Activated naive CD4-positive, alpha-beta T cell treated with anti-CD3 and anti-CD28 coated beads, Interleukin-2, amount 50 U/mL, for 24 hours (primary cell): ENCODE data around the gene HOXC9.

ENCODE experiments used
- H3K27ac Mint-ChIP-seq: one replicate; pipeline ENCODE4 v1.8.0; 2021; ENCODE audit warnings: mild to moderate bottlenecking, mixed read lengths
- H3K27me3 Mint-ChIP-seq: one replicate; pipeline ENCODE4 v1.8.0; 2021; ENCODE audit warnings: mixed read lengths
- H3K36me3 Mint-ChIP-seq: one replicate; pipeline ENCODE4 v1.8.0; 2021; ENCODE audit warnings: mixed read lengths
- H3K4me1 Mint-ChIP-seq: one replicate; pipeline ENCODE4 v1.8.0; 2021; ENCODE audit warnings: mixed read lengths
- H3K4me3 Mint-ChIP-seq: one replicate; pipeline ENCODE4 v1.8.0; 2021; ENCODE audit warnings: mild to moderate bottlenecking, mixed read lengths
- H3K9me3 Mint-ChIP-seq: one replicate; pipeline ENCODE4 v1.8.0; 2021; ENCODE audit warnings: mixed read lengths

HOXC9 gene

GRCh38 chr12:54029529-54030441, 29.8 kb downstream of the HOXC9 start:
- Mint-ChIP-seq H3K4me3 (no peak overlapping the region), H3K27ac (peak overlapping the region; percentile 17)

GRCh38 chr12:54030442-54030801, 30.5 kb downstream of the HOXC9 start:
- no peaks in the 10 kb centered on the region for H3K36me3 Mint-ChIP-seq
- peaks cover 27% of the 10 kb centered on the region for H3K4me1 Mint-ChIP-seq
- H3K27me3 Mint-ChIP-seq: peaks cover 62% of the 10 kb centered on the region
- no peak overlapping the region for H3K4me3 Mint-ChIP-seq
- peak overlapping the region; percentile 62 for H3K27ac Mint-ChIP-seq
- no peaks in the 10 kb centered on the region for H3K9me3 Mint-ChIP-seq

More at GRCh38 chr12:54029529-54030441, 29.8 kb downstream of the HOXC9 start:
- Mint-ChIP-seq H3K36me3 (no peaks in the 10 kb centered on the region), H3K27me3 (peaks cover 59% of the 10 kb centered on the region), H3K4me1 (peaks cover 24% of the 10 kb centered on the region), H3K9me3 (no peaks in the 10 kb centered on the region)

DNA sequence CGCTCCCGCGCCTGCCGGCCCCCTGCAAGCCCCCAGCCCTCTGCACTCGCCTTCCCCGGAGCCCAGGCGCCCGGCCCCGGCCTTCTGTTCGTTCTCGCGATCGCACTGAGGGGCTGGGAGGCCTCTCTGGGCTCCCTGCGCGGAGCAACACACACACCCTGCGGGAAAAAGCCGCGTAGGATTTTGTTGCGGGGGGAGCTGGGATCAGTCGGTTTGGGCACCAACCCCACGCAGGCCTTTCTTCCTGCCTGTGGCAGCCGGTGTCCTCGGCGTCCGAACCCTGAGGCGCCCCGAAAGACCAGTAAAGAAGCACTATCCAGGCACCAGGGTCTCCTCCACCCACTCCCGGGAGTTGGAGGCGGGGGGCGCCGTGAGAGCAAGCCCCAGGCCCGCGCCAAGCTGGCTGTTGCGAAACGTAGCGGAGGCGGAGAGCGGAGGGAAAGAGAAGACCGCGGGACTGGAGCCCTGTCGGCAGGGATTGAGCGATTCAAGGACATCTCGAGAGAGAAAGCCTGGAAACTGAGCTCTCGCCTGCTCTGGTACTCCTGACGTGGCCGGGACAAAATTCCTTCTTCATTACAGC, 31.0 kb downstream of the HOXC9 start:
- Mint-ChIP-seq H3K27ac (no peak overlapping the region), H3K27me3 (peaks cover 60% of the 10 kb centered on the region), H3K9me3 (no peaks in the 10 kb centered on the region), H3K4me1 (peaks cover 27% of the 10 kb centered on the region), H3K36me3 (no peaks in the 10 kb centered on the region), H3K4me3 (peak overlapping the region; percentile 30)

GRCh38 chr12:54031480-54031879, 31.5 kb downstream of the HOXC9 start:
- no peaks in the 10 kb centered on the region for H3K36me3 Mint-ChIP-seq

GRCh38 chr12:54032086-54032619, 32.2 kb downstream of the HOXC9 start:
- Mint-ChIP-seq H3K27me3 (peaks cover 54% of the 10 kb centered on the region), H3K27ac (no peak overlapping the region), H3K9me3 (no peaks in the 10 kb centered on the region), H3K4me1 (peaks cover 20% of the 10 kb centered on the region), H3K36me3 (no peaks in the 10 kb centered on the region), H3K4me3 (no peak overlapping the region)

More at GRCh38 chr12:54031480-54031879, 31.5 kb downstream of the HOXC9 start:
- H3K27me3 Mint-ChIP-seq: peaks cover 59% of the 10 kb centered on the region
- H3K4me3 Mint-ChIP-seq: no peak overlapping the region
- H3K27ac Mint-ChIP-seq: no peak overlapping the region
- H3K9me3 Mint-ChIP-seq: no peaks in the 10 kb centered on the region
- peaks cover 27% of the 10 kb centered on the region for H3K4me1 Mint-ChIP-seq

GRCh38 chr12:54032627-54033100, 32.7 kb downstream of the HOXC9 start, which contains the start of gene HOXC5:
TSS of gene HOXC5 (plus strand) at chr12:54033050. CDS start at chr12:54033123, 73 bp downstream.
- Mint-ChIP-seq H3K27me3 (peaks cover 55% of the 10 kb centered on the region), H3K4me3 (peak within 1 kb of the TSS; percentile 71), H3K27ac (no peak within 1 kb of the TSS), H3K36me3 (no peaks in the 10 kb centered on the region), H3K4me1 (peaks cover 20% of the 10 kb centered on the region), H3K9me3 (no peaks in the 10 kb centered on the region)

- Mint-ChIP-seq H3K27me3 (peaks cover 54% of the 10 kb centered on the region), H3K27ac (no peak overlapping the region), H3K9me3 (no peaks in the 10 kb centered on the region), H3K4me1 (peaks cover 20% of the 10 kb centered on the region), H3K4me3 (peak overlapping the region; percentile 71), H3K36me3 (no peaks in the 10 kb centered on the region)
Measured at GRCh38 chr12:54033106-54033979, 33.4 kb downstream of the HOXC9 start.

DNA sequence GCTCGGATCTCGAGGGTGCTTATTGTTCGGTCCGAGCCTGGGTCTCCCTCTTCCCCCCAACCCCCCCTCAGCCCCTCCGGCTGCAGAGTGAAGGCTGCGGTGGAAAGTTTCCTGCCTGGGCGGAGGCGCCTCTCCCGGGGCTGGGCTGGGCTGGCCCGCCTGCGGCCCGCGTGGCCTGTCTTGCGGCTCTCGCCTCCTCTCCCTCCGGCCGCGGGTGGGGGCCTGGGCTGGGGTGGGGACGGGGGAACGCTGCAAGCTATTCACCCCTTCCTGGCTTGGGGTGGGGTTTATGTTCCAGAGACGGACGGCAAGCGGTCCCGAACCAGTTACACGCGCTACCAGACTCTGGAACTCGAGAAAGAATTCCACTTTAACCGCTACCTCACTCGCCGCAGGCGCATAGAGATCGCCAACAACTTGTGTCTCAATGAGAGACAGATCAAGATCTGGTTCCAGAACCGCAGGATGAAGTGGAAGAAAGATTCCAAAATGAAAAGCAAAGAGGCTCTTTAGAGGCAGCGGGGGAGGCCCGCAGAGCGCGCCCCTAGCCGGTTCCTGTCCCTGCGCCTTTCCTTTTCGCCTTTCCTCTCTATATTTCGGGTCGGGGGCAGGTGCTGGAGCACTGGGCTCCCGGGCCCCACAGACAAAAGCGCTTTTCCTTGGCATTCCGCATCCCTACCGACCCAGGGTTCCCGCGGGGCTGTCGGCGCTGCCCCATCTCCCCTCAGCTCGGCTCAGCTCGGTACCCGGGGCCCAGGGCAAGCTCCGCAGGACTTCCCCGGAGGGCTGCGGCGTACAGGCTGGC, 34.2 kb downstream of the HOXC9 start:
- Mint-ChIP-seq H3K4me3 (peak overlapping the region; percentile 16), H3K27me3 (peaks cover 58% of the 10 kb centered on the region), H3K9me3 (no peaks in the 10 kb centered on the region), H3K27ac (no peak overlapping the region), H3K4me1 (peaks cover 20% of the 10 kb centered on the region), H3K36me3 (no peaks in the 10 kb centered on the region)

DNA sequence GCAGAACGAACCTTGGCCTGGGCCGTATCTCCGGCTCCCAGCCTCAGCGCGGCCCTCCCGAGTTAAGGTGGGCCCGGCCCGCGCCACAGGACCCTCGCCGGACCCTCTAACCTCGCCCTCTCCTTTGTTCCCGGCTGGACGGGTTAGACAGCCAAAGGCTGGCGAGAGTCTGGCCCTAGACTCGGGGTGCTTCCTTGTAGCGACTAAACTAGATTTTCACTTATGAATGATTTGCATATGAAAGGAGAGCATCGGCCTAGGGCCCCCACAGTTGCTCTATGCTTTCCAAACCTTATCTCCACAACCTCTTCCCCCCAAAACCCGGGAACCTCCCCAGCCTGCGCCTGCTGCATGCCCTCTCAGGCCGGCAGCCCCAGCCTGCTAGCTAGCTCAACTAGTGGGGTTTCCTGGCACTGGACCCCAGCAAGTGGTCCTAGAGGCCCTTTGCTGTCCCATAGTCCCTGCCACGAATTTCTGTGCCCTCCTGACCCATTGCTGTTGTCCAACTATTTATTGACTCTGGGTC, 34.9 kb downstream of the HOXC9 start:
- Mint-ChIP-seq H3K27ac (peak overlapping the region; percentile 38), H3K4me3 (no peak overlapping the region), H3K27me3 (peaks cover 59% of the 10 kb centered on the region), H3K36me3 (no peaks in the 10 kb centered on the region), H3K9me3 (no peaks in the 10 kb centered on the region), H3K4me1 (peaks cover 15% of the 10 kb centered on the region)

DNA sequence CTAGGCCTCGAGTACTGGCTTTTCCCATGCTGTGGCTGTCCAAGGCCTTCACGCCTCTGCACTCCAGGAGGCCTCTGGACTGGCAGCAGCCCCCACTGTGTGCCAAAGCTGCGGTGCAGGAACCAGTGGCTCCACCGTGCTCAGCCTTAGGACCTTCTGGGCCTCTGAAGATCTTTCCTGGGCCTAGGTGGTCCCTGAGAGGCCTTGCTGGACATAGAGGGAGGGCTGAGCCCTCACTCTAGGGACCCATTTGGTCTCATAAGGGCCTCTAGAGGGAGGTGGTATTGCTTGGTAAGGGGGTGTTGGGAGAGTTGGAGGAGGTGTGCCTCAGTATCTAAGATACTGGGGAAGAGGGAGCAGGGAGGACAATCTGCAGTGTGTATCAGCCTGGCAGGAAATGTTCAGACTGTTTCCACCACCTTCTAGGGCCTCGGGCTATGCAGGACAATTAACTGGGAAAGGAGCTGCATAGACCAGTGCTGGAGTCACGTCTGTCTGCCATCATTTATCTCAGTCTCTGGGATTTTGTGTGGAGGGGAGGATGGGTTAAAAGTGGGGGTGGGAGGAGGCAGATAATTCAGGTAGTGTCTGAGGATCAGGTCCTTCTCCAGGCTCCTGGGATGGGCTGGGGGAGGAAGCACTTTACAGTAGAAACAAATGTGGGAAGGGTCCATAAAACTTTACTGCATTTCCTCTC, 35.8 kb downstream of the HOXC9 start:
- Mint-ChIP-seq H3K27ac (no peak overlapping the region), H3K4me3 (no peak overlapping the region), H3K4me1 (peaks cover 13% of the 10 kb centered on the region), H3K27me3 (peaks cover 61% of the 10 kb centered on the region), H3K36me3 (no peaks in the 10 kb centered on the region), H3K9me3 (no peaks in the 10 kb centered on the region)

- Mint-ChIP-seq H3K4me3 (no peak overlapping the region), H3K4me1 (peaks cover 13% of the 10 kb centered on the region), H3K9me3 (no peaks in the 10 kb centered on the region), H3K27ac (no peak overlapping the region), H3K27me3 (peaks cover 63% of the 10 kb centered on the region), H3K36me3 (no peaks in the 10 kb centered on the region)
Measured at GRCh38 chr12:54036620-54037359, 36.8 kb downstream of the HOXC9 start.

DNA sequence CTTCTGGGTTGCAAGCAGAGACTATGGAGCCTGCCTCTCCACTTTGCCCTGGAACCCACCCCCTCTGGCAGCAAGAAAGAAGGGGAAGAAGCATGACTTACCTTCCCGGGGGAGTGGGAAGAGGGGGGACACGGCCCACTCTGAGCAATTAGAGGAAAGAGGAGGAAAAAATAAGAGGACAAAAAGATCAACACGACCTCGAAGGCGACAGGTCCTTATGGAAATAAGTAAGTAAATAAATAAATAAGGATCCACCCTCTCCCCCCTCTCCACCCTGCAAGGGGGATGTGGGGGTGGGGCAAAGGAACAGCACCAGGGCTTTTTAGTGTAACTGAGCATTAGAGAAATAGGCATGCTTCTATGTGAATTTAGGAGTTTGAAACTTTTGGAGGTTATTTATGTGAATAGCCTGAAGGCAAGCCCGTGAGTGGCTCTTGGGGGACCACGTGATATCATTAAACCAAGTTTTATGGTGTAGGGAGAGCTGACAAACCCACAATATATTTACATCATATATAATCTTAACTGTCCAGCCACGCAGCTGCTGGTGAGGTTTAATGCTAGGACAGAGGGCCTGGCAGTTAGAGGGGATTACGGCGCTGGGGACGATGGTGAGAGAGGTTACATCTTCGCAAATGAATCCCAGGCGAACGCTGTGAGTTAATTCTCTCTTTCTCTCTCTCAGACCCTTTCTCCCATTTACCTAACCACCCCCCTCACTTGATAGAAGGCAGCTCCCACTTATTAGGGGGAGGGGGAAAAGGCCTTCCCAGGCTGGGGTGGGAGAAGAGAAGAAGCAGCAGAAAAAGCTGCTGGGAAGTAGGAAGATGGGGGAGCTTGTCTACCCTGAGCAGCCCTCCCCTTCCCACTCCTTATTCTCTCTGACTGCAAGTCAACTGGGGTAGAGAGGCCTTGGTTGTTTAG, 37.7 kb downstream of the HOXC9 start:
- Mint-ChIP-seq H3K4me1 (peaks cover 13% of the 10 kb centered on the region), H3K27me3 (peaks cover 61% of the 10 kb centered on the region), H3K27ac (no peak overlapping the region), H3K36me3 (no peaks in the 10 kb centered on the region), H3K9me3 (no peaks in the 10 kb centered on the region), H3K4me3 (no peak overlapping the region)
